Sigmoid colon (tissue), 3 donors: Measurements from ENCODE around the gene MAS1L.

Source experiments
- CTCF ChIP-seq, 4 experiments: fragments of 450-650 bp in 3 of 4; fragments of 200-600 bp in 1 of 4; IDR thresholded peaks; one replicate each; pipeline ENCODE4 v1.5.1; 2016 to 2019; ENCODE audit warnings: antibody characterized with exemption in 4 of 4, mild to moderate bottlenecking in 3 of 4, moderate library complexity in 2 of 4
- POLR2A ChIP-seq, 2 donors: fragments of 450-650 bp; IDR thresholded peaks; one replicate each; pipeline ENCODE4 v1.6.1; 2016; ENCODE audit warnings: antibody characterized with exemption in 2 of 2, mild to moderate bottlenecking in 2 of 2, moderate library complexity in 2 of 2

DNA sequence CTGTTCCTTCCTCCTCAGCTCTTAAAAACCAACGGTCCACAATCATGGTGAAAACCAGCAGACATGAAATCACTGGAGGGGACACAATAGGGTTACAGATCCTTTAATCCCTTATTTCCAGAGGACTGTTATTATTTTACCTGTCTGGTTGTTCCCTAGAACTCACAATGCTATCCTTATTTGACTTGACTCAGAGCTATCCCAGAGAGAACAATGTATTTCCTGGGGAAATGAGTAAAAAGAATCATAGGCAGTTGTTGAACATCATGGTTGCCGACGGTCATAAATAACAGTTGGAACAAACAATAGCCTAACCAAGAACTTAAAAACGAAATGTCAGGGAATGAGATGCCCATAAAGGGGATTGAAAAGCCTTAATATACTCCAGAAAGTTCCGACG is 21.5 kb downstream of the MAS1L start:
- TF ChIP-seq CTCF (IDR thresholded peaks at IDR 0.05), result no peak
- no peak for TF ChIP-seq POLR2A (IDR thresholded peaks at IDR 0.05)
